HepG2 (cell line): ENCODE data around the gene FBXO2. TPM values are rescaled to one million over a fixed set of nuclear protein-coding genes. Genes with fewer than 3 reads are reported as not detected.

Source experiments
- CREB1 ChIP-seq, 2 experiments: fragments of 450-650 bp in 1 of 2; IDR thresholded peaks; 2 replicates each; pipeline ENCODE4 v1.6.1; 2016 to 2017; ENCODE audit warnings: control low read depth in 1 of 2, mild to moderate bottlenecking in 1 of 2, missing compliant biosample characterization in 1 of 2, missing genetic modification characterization in 1 of 2
- MAFK ChIP-seq, 2 experiments: IDR thresholded peaks in 1 of 2; conservative IDR thresholded peaks in 1 of 2; 2 replicates each; pipeline ENCODE4 v1.6.1; 2011; ENCODE audit warnings: improper control_type of control experiment in 2 of 2, low read length in 2 of 2
- RARA ChIP-seq: IDR thresholded peaks from 2 replicates; pipeline ENCODE4 v1.6.1; 2016; ENCODE audit warnings: missing genetic modification reagents, missing compliant biosample characterization
- SOX13 ChIP-seq, 3 experiments: fragments of 450-650 bp in 1 of 3; sonication (generic) in 1 of 3; formaldehyde crosslinking in 1 of 3; IDR thresholded peaks in 2 of 3; conservative IDR thresholded peaks in 1 of 3; 2 replicates each; pipeline versions ENCODE4 v1.5.0 to v1.6.1; 2016 to 2020; ENCODE audit warnings: antibody characterized with exemption in 1 of 3, mild to moderate bottlenecking in 1 of 3, missing compliant biosample characterization in 1 of 3, missing genetic modification reagents in 1 of 3, moderate library complexity in 1 of 3
- STAT6 ChIP-seq: sonication (generic); formaldehyde crosslinking; IDR thresholded peaks from 2 replicates; pipeline ENCODE4 v1.4.0; 2020; ENCODE audit warnings: missing genetic modification reagents, mild to moderate bottlenecking, borderline replicate concordance
- TGIF2 ChIP-seq: IDR thresholded peaks from 2 replicates; pipeline ENCODE4 v1.6.1; 2016; ENCODE audit warnings: control low read depth, missing compliant biosample characterization
- ZFYVE20 ChIP-seq: sonication (generic); formaldehyde crosslinking; IDR thresholded peaks from 2 replicates; pipeline ENCODE4 v1.8.0; 2023; ENCODE audit warnings: low read depth, mild to moderate bottlenecking, moderate library complexity, missing genetic modification reagents, borderline replicate concordance
- ZNF513 ChIP-seq: sonication (generic); formaldehyde crosslinking; conservative IDR thresholded peaks from 2 replicates; pipeline ENCODE4 v1.5.0; 2020; ENCODE audit warnings: missing genetic modification reagents
- ZNF646 ChIP-seq: sonication (generic); formaldehyde crosslinking; IDR thresholded peaks from 2 replicates; pipeline ENCODE4 v1.9.0; 2021; ENCODE audit warnings: mild to moderate bottlenecking, missing genetic modification reagents
- polyA plus RNA-seq, 8 experiments: library from polyadenylated mRNA; depleted of rRNA in 3 of 8; stranded (reverse) in 7 of 8; unstranded in 1 of 8; fragments of >200 nt; fragmentation: Illumina TruSeq in 4 of 8; extraction: Trizol in 4 of 8; gene quantifications; 2 replicates each; pipeline versions ENCODE4 v1.2.1 to v1.2.3, GENCODE V29; 2011 to 2016; ENCODE audit warnings: low read depth in 4 of 8, missing spikeins in 1 of 8, mixed read lengths in 1 of 8; ENCODE audit not compliant: insufficient read depth in 1 of 8
- total RNA-seq, 5 experiments: library from RNA; depleted of rRNA; stranded (reverse); fragments of >200 nt; fragmentation: Illumina TruSeq; extraction: Trizol; gene quantifications; 2 replicates each; pipeline ENCODE4 v1.2.3, GENCODE V29; 2016; ENCODE audit warnings: low read depth in 1 of 5

FBXO2 gene
- total and polyA plus RNA-seq, 2 of the 13 experiments (the other 11 are each of a cell fraction or from before 2014, with no cell fraction given), result 79.3 to 112 TPM

- no peak for TF ChIP-seq ZNF646 (CRISPR knock-in tag)
- no peak for TF ChIP-seq CREB1 (IDR thresholded peaks at IDR 0.05)
- no peak for TF ChIP-seq CREB1 (CRISPR knock-in tag; IDR thresholded peaks at IDR 0.05)
- no peak for TF ChIP-seq ZFYVE20
- TF ChIP-seq MAFK (conservative IDR thresholded peaks at IDR 0.05 in 1 of 2, IDR thresholded peaks at IDR 0.05 in 1 of 2; ENCODE audit: low read length in 2 of 2), result no peak
- no peak for TF ChIP-seq SOX13 (IDR thresholded peaks at IDR 0.05)
- no peak for TF ChIP-seq SOX13 (CRISPR knock-in tag; conservative IDR thresholded peaks at IDR 0.05 in 1 of 2, IDR thresholded peaks at IDR 0.05 in 1 of 2)
- no peak for TF ChIP-seq STAT6 (CRISPR knock-in tag)
- TF ChIP-seq RARA (CRISPR knock-in tag), result no peak
- TF ChIP-seq ZNF513, result no peak
- no peak for TF ChIP-seq TGIF2 (CRISPR knock-in tag)
Observed at GRCh38 chr1:11680270-11681070, 26.2 kb upstream of the FBXO2 start (continued).
